Mammary epithelial cell (primary cell): ENCODE measurements around the gene RALGDS.

Source experiments
- EZH2 ChIP-seq: IDR thresholded peaks from 2 replicates; pipeline ENCODE4 v1.6.1; 2012; ENCODE audit warnings: low read length, inconsistent platforms, borderline replicate concordance
- TF ChIP-seq, protein P1 (sequence below), 2 donors: IDR thresholded peaks in 1 of 2; conservative IDR thresholded peaks in 1 of 2; 2 replicates each; pipeline ENCODE4 v1.5.1; 2011 to 2012; ENCODE audit warnings: inconsistent platforms in 2 of 2, low read length in 2 of 2, mild to moderate bottlenecking in 2 of 2, control low read depth in 1 of 2, low read depth in 1 of 2; ENCODE audit not compliant: insufficient read depth in 1 of 2; ENCODE audit errors: extremely low read depth in 1 of 2

- TF ChIP-seq, protein P1, sequence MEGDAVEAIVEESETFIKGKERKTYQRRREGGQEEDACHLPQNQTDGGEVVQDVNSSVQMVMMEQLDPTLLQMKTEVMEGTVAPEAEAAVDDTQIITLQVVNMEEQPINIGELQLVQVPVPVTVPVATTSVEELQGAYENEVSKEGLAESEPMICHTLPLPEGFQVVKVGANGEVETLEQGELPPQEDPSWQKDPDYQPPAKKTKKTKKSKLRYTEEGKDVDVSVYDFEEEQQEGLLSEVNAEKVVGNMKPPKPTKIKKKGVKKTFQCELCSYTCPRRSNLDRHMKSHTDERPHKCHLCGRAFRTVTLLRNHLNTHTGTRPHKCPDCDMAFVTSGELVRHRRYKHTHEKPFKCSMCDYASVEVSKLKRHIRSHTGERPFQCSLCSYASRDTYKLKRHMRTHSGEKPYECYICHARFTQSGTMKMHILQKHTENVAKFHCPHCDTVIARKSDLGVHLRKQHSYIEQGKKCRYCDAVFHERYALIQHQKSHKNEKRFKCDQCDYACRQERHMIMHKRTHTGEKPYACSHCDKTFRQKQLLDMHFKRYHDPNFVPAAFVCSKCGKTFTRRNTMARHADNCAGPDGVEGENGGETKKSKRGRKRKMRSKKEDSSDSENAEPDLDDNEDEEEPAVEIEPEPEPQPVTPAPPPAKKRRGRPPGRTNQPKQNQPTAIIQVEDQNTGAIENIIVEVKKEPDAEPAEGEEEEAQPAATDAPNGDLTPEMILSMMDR (conservative IDR thresholded peaks at IDR 0.05 in 1 of 2, IDR thresholded peaks at IDR 0.05 in 1 of 2; ENCODE audit: extremely low read depth in 1 of 2, insufficient read depth in 1 of 2, low read depth in 1 of 2, low read length in 2 of 2) = no peak
- TF ChIP-seq EZH2 = no peak
These were observed 46.7 kb upstream of the RALGDS start for GRCh38 chr9:133167769-133168168.
